ENCODE results near the gene ARHGAP35.

Gene ARHGAP35

GRCh38 chr19:46904114-46905060, 43.6 kb downstream of the ARHGAP35 start:
- DNase-seq (ENCODE audit: low read depth), result peak; percentile 61

- DNase-seq (ENCODE audit: low read depth), result no peak
Measured at GRCh38 chr19:46906221-46906620, 45.4 kb downstream of the ARHGAP35 start.

GRCh38 chr19:46907880-46908279, 47.1 kb downstream of the ARHGAP35 start:
- no peak for DNase-seq (ENCODE audit: low read depth)

- DNase-seq (ENCODE audit: low read depth), result no peak
Measured at GRCh38 chr19:46909356-46909755, 48.6 kb downstream of the ARHGAP35 start.
